Measurements from ENCODE around the gene ARID2.

Gene ARID2

DNA sequence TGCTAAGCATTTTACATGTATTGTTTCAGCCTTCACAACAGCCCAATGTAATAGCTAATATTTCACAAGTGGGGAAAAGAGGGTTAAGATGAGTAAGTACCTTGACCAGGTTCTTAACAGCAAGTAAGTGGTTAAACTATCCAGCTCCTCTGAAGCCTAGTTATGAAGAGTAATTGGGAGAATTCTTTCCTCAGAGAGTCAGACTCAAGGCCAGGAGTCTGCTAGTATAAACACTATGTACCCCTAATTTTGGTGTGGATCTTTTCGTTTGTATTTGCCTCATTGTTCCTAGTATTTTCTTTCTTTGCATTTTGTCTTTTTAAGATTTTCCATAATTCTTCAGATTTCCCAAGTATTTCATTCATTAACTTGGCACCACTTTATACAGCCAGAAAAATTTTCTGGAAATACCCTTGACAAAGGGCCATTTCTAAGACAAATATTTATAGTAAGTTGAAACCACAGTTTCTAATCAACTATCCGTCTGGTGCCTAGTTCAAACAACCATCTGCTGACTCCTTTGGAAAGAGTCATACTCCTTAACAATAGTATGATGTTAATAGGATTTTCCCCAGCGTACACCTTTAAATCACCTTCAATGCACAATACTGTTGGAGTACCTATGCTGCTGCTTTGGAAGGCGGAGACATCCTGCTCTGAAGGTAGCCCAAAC, 179.7 kb downstream of the ARID2 start:
- CTCF ChIA-PET = no interaction called here

DNA sequence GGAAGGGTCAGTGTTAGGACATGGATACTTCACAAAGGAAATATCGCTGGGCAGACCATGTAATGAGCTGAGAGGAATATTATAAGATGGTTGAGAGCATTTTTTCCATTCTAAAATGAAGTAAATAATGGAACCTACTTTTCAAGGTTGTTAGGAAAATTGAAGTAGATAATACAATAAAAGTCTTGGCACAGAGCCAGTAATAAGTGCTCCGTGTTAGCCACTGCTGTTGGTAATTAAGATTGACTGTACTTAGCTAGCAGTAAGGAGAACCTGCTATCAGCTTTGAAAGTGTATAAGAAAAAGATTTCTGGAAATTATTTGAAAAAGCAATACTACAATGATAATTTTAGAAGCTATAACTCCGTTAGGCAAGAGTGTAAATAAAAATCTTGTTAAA, 183.3 kb downstream of the ARID2 start:
- ChIA-PET POLR2A (ENCODE audit: low non-redundant PET) (no interaction called here), CTCF (no interaction called here)
- TF ChIP-seq, protein P1, sequence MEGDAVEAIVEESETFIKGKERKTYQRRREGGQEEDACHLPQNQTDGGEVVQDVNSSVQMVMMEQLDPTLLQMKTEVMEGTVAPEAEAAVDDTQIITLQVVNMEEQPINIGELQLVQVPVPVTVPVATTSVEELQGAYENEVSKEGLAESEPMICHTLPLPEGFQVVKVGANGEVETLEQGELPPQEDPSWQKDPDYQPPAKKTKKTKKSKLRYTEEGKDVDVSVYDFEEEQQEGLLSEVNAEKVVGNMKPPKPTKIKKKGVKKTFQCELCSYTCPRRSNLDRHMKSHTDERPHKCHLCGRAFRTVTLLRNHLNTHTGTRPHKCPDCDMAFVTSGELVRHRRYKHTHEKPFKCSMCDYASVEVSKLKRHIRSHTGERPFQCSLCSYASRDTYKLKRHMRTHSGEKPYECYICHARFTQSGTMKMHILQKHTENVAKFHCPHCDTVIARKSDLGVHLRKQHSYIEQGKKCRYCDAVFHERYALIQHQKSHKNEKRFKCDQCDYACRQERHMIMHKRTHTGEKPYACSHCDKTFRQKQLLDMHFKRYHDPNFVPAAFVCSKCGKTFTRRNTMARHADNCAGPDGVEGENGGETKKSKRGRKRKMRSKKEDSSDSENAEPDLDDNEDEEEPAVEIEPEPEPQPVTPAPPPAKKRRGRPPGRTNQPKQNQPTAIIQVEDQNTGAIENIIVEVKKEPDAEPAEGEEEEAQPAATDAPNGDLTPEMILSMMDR (conservative IDR thresholded peaks at IDR 0.05; ENCODE audit: low read depth) = no peak
- DNase-seq (ENCODE audit: low spot score) = no peak
- no peak overlapping the region for H3K27ac ChIP-seq

More for the DNA sequence above, 179.7 kb downstream of the ARID2 start:
- DNase-seq (ENCODE audit: low spot score) = no peak
- POLR2A ChIA-PET (ENCODE audit: low non-redundant PET) = no interaction called here
- TF ChIP-seq, protein P1 (conservative IDR thresholded peaks at IDR 0.05; ENCODE audit: low read depth) = no peak
- H3K27ac ChIP-seq = no peak overlapping the region

DNA sequence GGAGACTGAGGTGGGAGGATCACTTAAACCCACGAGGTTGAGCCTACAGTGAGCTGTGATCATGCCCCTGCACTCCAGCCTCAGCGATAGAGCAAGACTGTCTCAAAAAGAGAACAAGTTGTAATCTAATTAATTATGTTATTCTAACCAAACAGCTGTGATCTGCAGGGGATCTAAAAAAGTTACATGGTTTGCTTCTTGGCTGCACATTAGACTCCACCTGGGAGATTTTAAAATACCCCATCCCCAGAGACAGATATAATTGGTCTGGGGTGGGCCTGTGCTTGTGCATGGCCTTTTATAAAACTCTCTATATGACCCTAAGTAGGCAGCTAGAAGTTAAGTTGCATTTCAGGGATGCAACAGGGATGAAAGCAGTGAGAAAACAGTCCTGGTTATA, 184.1 kb downstream of the ARID2 start:
- H3K27ac ChIP-seq = no peak overlapping the region
- TF ChIP-seq, protein P1 (conservative IDR thresholded peaks at IDR 0.05; ENCODE audit: low read depth) = no peak
- ChIA-PET CTCF (no interaction called here), POLR2A (ENCODE audit: low non-redundant PET) (no interaction called here)
- DNase-seq (ENCODE audit: low spot score) = no peak

DNA sequence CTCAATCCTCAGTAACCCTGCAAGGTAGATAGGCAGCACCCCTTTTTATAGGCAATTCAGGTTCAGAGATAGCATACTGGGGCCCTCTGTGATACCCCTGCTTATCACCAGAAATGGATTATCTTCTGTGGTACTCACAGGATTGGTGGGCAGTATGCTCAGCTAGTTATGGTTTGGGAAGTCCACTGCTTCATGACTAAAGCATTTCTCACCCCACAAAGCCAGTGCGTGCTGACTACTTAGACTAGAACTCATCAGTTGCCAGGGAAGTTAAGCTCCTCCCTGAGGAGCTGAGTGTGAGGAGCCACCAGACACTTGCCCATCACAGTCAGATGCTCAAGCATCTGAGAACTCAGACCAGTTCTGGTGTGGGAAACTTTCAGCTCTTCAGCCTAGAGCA, 184.6 kb downstream of the ARID2 start:
- DNase-seq (ENCODE audit: low spot score) = peak; percentile 38
- no peak overlapping the region for H3K27ac ChIP-seq
- ChIA-PET POLR2A (ENCODE audit: low non-redundant PET) (no interaction called here), CTCF (no interaction called here)
- TF ChIP-seq, protein P1 (conservative IDR thresholded peaks at IDR 0.05; ENCODE audit: low read depth) = no peak

DNA sequence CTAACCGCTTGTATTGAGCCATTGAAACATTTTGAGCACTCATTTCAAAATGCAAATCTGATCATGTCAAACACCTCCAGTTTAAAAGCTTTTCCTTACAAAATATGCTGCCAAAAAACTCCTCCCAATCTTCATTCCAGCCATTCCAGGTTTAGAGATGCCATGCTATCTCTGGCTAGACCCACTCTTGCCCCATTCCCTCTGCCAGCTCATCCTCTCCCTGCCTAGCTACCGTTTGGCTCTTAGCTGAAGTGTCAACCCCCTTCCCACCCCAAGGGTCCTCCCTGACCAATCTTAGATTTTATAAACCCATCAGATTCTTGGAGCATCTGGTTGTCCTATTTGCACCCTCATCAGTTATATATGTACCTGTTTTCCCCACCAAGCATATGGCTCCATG, 185.9 kb downstream of the ARID2 start:
- POLR2A ChIA-PET (ENCODE audit: low non-redundant PET) = no interaction called here
- CTCF ChIA-PET = no interaction called here
- TF ChIP-seq, protein P1 (conservative IDR thresholded peaks at IDR 0.05; ENCODE audit: low read depth) = no peak
- DNase-seq (ENCODE audit: low spot score) = no peak
- H3K27ac ChIP-seq = no peak overlapping the region

DNA sequence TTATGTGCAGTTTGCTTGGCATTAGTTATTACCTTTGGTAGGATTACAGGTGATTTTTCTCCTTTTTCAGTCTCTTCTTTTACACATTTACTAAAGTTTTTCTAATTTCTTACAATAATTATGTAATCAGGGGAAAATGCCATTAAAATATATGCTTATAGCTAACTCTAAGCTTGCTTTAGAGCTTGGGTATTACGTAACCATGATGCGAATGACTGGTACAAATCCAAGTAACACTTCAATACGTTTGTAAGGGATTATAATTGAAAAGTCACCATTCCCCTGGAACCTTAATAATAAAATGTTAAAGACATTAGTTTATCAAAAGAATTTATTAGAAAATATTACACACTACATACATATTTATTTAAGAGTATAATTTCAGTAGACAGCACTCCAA, 189.3 kb downstream of the ARID2 start:
- CTCF ChIA-PET = interaction anchor here (0.6 kb wide), 1 partner anchor 365 kb away, joined by 3 read pairs; no protein-coding TSS in a partner anchor
- TF ChIP-seq, protein P1 (conservative IDR thresholded peaks at IDR 0.05; ENCODE audit: low read depth) = no peak
- POLR2A ChIA-PET (ENCODE audit: low non-redundant PET) = no interaction called here
- H3K27ac ChIP-seq = no peak overlapping the region
- DNase-seq (ENCODE audit: low spot score) = no peak

Measured in RWPE1 (cell line).